Upper lobe of right lung (tissue), 1 donor: ENCODE data around the gene NEGR1. TPM values are rescaled to one million over a fixed set of nuclear protein-coding genes. Genes with fewer than 3 reads are reported as not detected.

ENCODE experiments used
- ATAC-seq: fragments of 200-7000 bp; cut with Tn5 transposase; one replicate; pipeline ENCODE4 v1.9.1; 2020; ENCODE audit warnings: mild to moderate bottlenecking, moderate library complexity
- DNase-seq: peaks from one replicate; pipeline ENCODE4 v3.0.0-alpha.2; 2020
- H3K27ac ChIP-seq: fragments of 200-600 bp; one replicate; pipeline ENCODE4 v1.8.0; 2022
- H3K27me3 ChIP-seq: fragments of 200-600 bp; one replicate; pipeline ENCODE4 v1.8.0; 2022; ENCODE audit warnings: mild to moderate bottlenecking
- H3K36me3 ChIP-seq: fragments of 200-600 bp; one replicate; pipeline ENCODE4 v1.8.0; 2022
- H3K4me1 ChIP-seq: fragments of 200-600 bp; one replicate; pipeline ENCODE4 v1.8.0; 2022
- H3K4me3 ChIP-seq: fragments of 200-600 bp; one replicate; pipeline ENCODE4 v1.8.0; 2022; ENCODE audit warnings: mild to moderate bottlenecking
- H3K9me3 ChIP-seq: fragments of 200-600 bp; one replicate; pipeline ENCODE4 v1.8.0; 2022
- CTCF ChIP-seq: fragments of 200-600 bp; IDR thresholded peaks from one replicate; pipeline ENCODE4 v1.8.0; 2022; ENCODE audit warnings: antibody characterized with exemption
- intact Hi-C: fragments of 100-400 bp; cut with DNase I; formaldehyde crosslinking; loops from one replicate; pipeline ENCODE4 v1.11.0; 2022
- total RNA-seq: library from RNA; stranded (reverse); fragmentation: NEBNext Ultra II Directional; extraction: Animal tissue kit (Norgen Biotek cat#: 25700); gene quantifications from one replicate; pipeline ENCODE4 v1.2.1, GENCODE V29; 2021
- donor health status: DM: no; HTN: yes; CAD: no; lungs with severe emphysema.

Gene NEGR1
- total RNA-seq, 1 donor from 2014 or later, result 21.4 TPM

- H3K4me3 ChIP-seq, result no peak overlapping the region
- no peak for TF ChIP-seq CTCF
- no peak overlapping the region for H3K27ac ChIP-seq
- H3K9me3 ChIP-seq, result no peaks in the 10 kb centered on the region
- no peaks in the 10 kb centered on the region for H3K4me1 ChIP-seq
- intact Hi-C loops, result no loop called here
- DNase-seq (no peak), ATAC-seq (no peak)
- H3K36me3 ChIP-seq, result no peaks in the 10 kb centered on the region
- no peaks in the 10 kb centered on the region for H3K27me3 ChIP-seq
Measured at GRCh38 chr1:72013161-72013560, 269.2 kb downstream of the NEGR1 start.

GRCh38 chr1:72011721-72012120 is 270.6 kb downstream of the NEGR1 start:
- no peaks in the 10 kb centered on the region for H3K27me3 ChIP-seq
- H3K36me3 ChIP-seq, result no peaks in the 10 kb centered on the region
- no peaks in the 10 kb centered on the region for H3K4me1 ChIP-seq
- TF ChIP-seq CTCF, result no peak
- DNase-seq (no peak), ATAC-seq (no peak)
- H3K27ac ChIP-seq, result no peak overlapping the region
- no peaks in the 10 kb centered on the region for H3K9me3 ChIP-seq
- intact Hi-C loops, result no loop called here
- H3K4me3 ChIP-seq, result no peak overlapping the region

- Histone ChIP-seq H3K27me3 (no peaks in the 10 kb centered on the region), H3K9me3 (no peaks in the 10 kb centered on the region), H3K36me3 (no peaks in the 10 kb centered on the region), H3K27ac (no peak overlapping the region), H3K4me1 (no peaks in the 10 kb centered on the region), H3K4me3 (no peak overlapping the region)
- intact Hi-C loops, result no loop called here
- no peak for DNase-seq
- TF ChIP-seq CTCF, result no peak
- no peak for ATAC-seq
Measured at GRCh38 chr1:72010094-72010431, 272.3 kb downstream of the NEGR1 start.

- no peak for ATAC-seq
- H3K36me3 ChIP-seq, result no peaks in the 10 kb centered on the region
- H3K4me3 ChIP-seq, result no peak overlapping the region
- H3K27me3 ChIP-seq, result no peaks in the 10 kb centered on the region
- intact Hi-C loops, result no loop called here
- H3K27ac ChIP-seq, result no peak overlapping the region
- DNase-seq, result no peak
- no peaks in the 10 kb centered on the region for H3K9me3 ChIP-seq
- no peaks in the 10 kb centered on the region for H3K4me1 ChIP-seq
- TF ChIP-seq CTCF, result no peak
Measured at GRCh38 chr1:72009173-72010093, 272.9 kb downstream of the NEGR1 start.

GRCh38 chr1:72007312-72007711 is 275.0 kb downstream of the NEGR1 start:
- no peaks in the 10 kb centered on the region for H3K27me3 ChIP-seq
- intact Hi-C loops, result no loop called here
- H3K4me3 ChIP-seq, result no peak overlapping the region
- H3K4me1 ChIP-seq, result no peaks in the 10 kb centered on the region
- H3K36me3 ChIP-seq, result no peaks in the 10 kb centered on the region
- no peak overlapping the region for H3K27ac ChIP-seq
- no peak for ATAC-seq
- DNase-seq, result no peak
- no peaks in the 10 kb centered on the region for H3K9me3 ChIP-seq
- TF ChIP-seq CTCF, result no peak
